MM.1S (cell line): ENCODE measurements around the gene KDELR3.

ENCODE experiments used
- DNase-seq: peaks from one replicate; pipeline ENCODE4 v3.0.0-alpha.2; 2015
- H2AFZ ChIP-seq: fragments of 300-600 bp; sonication (generic); 2 replicates; pipeline ENCODE4 v1.6.0; 2016; ENCODE audit warnings: antibody characterized with exemption, low read length
- H3F3A ChIP-seq: fragments of 300-600 bp; sonication (generic); 2 replicates; pipeline ENCODE4 v1.6.1; 2016; ENCODE audit warnings: mild to moderate bottlenecking, antibody characterized with exemption, low read length, moderate library complexity, mixed read lengths; ENCODE audit not compliant: insufficient read depth
- H3K27ac ChIP-seq: fragments of 300-600 bp; sonication (generic); 2 replicates; pipeline ENCODE4 v1.5.1; 2016; ENCODE audit warnings: mild to moderate bottlenecking, low read length
- H3K27me3 ChIP-seq: fragments of 300-600 bp; sonication (generic); replicated peaks from 2 replicates; pipeline ENCODE4 v1.6.0; 2016; ENCODE audit warnings: low read length; ENCODE audit not compliant: insufficient read depth
- H3K36me3 ChIP-seq: fragments of 300-600 bp; sonication (generic); replicated peaks from 2 replicates; pipeline ENCODE4 v1.6.1; 2016; ENCODE audit warnings: mild to moderate bottlenecking, low read length, mixed read lengths; ENCODE audit not compliant: insufficient read depth
- H3K4me1 ChIP-seq: fragments of 300-600 bp; sonication (generic); 2 replicates; pipeline ENCODE4 v1.6.1; 2016; ENCODE audit warnings: low read length, mixed read lengths
- H3K4me2 ChIP-seq: fragments of 300-600 bp; sonication (generic); 2 replicates; pipeline ENCODE4 v1.6.0; 2016; ENCODE audit warnings: low read depth, low read length
- H3K4me3 ChIP-seq: fragments of 300-600 bp; sonication (generic); 2 replicates; pipeline ENCODE4 v1.5.1; 2016; ENCODE audit warnings: low read length, mixed read lengths
- H3K79me2 ChIP-seq: fragments of 300-600 bp; sonication (generic); 2 replicates; pipeline ENCODE4 v1.6.1; 2016; ENCODE audit warnings: mixed run types, low read length, mixed read lengths
- H3K9ac ChIP-seq: fragments of 300-600 bp; sonication (generic); 2 replicates; pipeline ENCODE4 v1.6.1; 2016; ENCODE audit warnings: low read length, mixed read lengths
- H3K9me2 ChIP-seq: fragments of 300-600 bp; sonication (generic); replicated peaks from 2 replicates; pipeline ENCODE4 v1.6.1; 2016; ENCODE audit warnings: mild to moderate bottlenecking, low read length, mixed read lengths; ENCODE audit not compliant: insufficient read depth
- H3K9me3 ChIP-seq: fragments of 300-600 bp; sonication (generic); replicated peaks from 2 replicates; pipeline ENCODE4 v1.6.1; 2016; ENCODE audit warnings: mild to moderate bottlenecking, low read length, mixed read lengths; ENCODE audit not compliant: insufficient read depth
- H4K20me1 ChIP-seq: fragments of 300-600 bp; sonication (generic); 2 replicates; pipeline ENCODE4 v1.6.1; 2016; ENCODE audit warnings: mild to moderate bottlenecking, low read length, moderate library complexity, mixed read lengths; ENCODE audit not compliant: insufficient read depth
- EZH2 ChIP-seq: fragments of 300-600 bp; sonication (generic); optimal IDR thresholded peaks from 2 replicates; pipeline ENCODE3; 2017; ENCODE audit warnings: low read depth, mild to moderate bottlenecking, antibody characterized with exemption, low read length, mixed read lengths
- EZH2phosphoT487 ChIP-seq: fragments of 300-600 bp; sonication (generic); IDR thresholded peaks from 2 replicates; pipeline ENCODE4 v1.6.1; 2018; ENCODE audit warnings: antibody characterized with exemption, low read length
- TF ChIP-seq, protein P1 (sequence below): fragments of 300-600 bp; sonication (generic); IDR thresholded peaks from 2 replicates; pipeline ENCODE4 v1.5.1; 2016; ENCODE audit warnings: antibody characterized with exemption, low read length, mixed read lengths

Gene KDELR3

DNA sequence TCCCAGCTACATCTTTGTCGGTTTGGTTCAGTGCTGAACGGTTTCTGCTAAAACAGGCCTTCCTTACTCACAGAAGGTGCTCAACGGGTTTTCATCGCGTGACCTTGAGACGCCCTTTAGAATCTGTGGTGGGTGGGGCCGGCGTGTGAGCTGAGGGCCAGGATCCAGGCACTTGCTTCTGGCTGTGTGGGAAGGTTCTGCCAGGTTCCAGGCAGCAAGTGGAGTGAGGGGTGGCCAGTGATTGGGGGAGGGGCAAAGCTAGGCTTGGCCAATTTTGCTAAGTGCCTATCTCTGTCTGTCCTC is 48.1 kb upstream of the KDELR3 start:
- Histone ChIP-seq H3K9ac (no peak overlapping the region), H3K4me3 (no peak overlapping the region), H3K36me3 (no peaks in the 10 kb centered on the region), H2AFZ (no peak overlapping the region), H3K27ac (no peak overlapping the region), H3F3A (no peaks in the 10 kb centered on the region), H3K9me2 (no peaks in the 10 kb centered on the region), H3K9me3 (no peaks in the 10 kb centered on the region), H3K27me3 (no peaks in the 10 kb centered on the region), H4K20me1 (no peaks in the 10 kb centered on the region), H3K4me2 (no peak overlapping the region), H3K4me1 (no peaks in the 10 kb centered on the region), H3K79me2 (no peaks in the 10 kb centered on the region)
- TF ChIP-seq EZH2phosphoT487: no peak
- TF ChIP-seq, protein P1, sequence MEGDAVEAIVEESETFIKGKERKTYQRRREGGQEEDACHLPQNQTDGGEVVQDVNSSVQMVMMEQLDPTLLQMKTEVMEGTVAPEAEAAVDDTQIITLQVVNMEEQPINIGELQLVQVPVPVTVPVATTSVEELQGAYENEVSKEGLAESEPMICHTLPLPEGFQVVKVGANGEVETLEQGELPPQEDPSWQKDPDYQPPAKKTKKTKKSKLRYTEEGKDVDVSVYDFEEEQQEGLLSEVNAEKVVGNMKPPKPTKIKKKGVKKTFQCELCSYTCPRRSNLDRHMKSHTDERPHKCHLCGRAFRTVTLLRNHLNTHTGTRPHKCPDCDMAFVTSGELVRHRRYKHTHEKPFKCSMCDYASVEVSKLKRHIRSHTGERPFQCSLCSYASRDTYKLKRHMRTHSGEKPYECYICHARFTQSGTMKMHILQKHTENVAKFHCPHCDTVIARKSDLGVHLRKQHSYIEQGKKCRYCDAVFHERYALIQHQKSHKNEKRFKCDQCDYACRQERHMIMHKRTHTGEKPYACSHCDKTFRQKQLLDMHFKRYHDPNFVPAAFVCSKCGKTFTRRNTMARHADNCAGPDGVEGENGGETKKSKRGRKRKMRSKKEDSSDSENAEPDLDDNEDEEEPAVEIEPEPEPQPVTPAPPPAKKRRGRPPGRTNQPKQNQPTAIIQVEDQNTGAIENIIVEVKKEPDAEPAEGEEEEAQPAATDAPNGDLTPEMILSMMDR: no peak
- no peak for DNase-seq

DNA sequence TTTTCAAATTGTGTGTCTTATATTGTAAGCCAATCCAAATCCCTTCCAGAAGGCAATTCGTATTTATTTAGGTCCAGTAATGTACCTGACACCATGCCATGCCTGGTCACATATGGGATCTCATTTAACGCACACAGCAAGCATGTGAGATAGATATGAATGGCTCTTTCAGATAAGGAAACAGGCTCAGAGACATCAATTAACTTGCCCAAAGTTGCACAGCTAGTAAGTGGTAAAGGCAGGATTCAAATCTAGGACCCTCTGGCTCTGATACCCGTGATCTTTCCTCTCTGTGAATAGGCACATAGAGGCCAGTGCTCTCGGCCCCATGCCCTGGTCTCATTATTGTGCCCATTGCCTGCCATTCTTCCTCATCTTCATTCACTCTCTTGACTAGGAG is 47.2 kb upstream of the KDELR3 start:
- TF ChIP-seq, protein P1: no peak
- no peak for TF ChIP-seq EZH2phosphoT487
- TF ChIP-seq EZH2: no peak
- H3K4me3 ChIP-seq: no peak overlapping the region
- no peak overlapping the region for H3K27ac ChIP-seq
- no peak overlapping the region for H3K4me2 ChIP-seq
- H3F3A ChIP-seq: no peaks in the 10 kb centered on the region
- H3K4me1 ChIP-seq: no peaks in the 10 kb centered on the region
- no peaks in the 10 kb centered on the region for H3K9me2 ChIP-seq
- no peak overlapping the region for H3K9ac ChIP-seq
- no peaks in the 10 kb centered on the region for H3K9me3 ChIP-seq
- no peak overlapping the region for H2AFZ ChIP-seq
- H3K36me3 ChIP-seq: no peaks in the 10 kb centered on the region
- H3K27me3 ChIP-seq: no peaks in the 10 kb centered on the region
- DNase-seq: no peak
- H3K79me2 ChIP-seq: no peaks in the 10 kb centered on the region
- no peaks in the 10 kb centered on the region for H4K20me1 ChIP-seq

DNA sequence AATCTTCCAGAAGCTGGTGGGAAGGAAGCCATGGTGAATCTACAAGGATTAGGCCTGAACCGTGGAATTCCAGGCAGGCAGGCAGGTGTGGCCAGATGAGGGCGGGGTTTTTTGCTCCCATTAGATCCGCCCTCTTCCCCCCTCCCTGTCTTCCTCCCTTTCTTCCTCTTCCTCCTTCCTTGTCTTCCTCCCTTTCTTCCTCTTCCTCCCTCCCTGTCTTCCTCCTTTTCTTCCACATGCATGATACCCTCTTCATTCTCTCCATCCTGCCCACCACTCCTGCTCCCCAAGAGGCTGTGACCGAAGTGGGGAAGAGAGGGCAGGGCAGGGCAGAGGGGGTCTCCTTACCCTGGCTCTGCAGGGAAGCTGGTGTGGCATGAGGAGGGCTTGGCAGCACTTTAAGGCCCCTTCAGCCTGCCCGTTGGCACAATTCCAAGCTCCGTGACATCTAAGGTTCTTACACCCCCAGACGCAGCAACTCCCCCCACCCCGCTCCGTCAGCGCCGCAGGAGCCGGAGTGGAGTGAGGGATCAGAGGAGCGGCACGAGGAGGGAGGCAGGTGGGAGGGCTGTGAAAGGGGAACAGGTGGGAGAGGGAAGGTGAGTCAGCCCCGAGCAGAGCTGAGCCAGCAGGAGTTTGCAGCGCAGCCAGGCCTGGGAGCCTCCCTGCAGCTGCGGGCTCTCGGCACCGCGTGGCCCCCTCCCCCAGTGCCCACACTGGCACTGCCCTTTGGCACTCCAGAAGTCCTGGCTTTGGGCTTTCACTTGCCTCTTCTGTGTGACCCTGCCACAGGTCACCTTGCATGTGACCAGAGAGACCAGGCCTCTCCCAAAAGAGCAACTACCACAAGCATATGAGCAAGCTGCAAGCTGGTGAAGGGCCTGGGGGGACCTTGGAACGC is 45.0 kb upstream of the KDELR3 start:
- H3K27ac ChIP-seq: no peak overlapping the region
- H3K4me1 ChIP-seq: no peaks in the 10 kb centered on the region
- H3K4me2 ChIP-seq: no peak overlapping the region
- no peak overlapping the region for H3K9ac ChIP-seq
- TF ChIP-seq EZH2phosphoT487 (no peak), EZH2 (no peak)
- TF ChIP-seq, protein P1: no peak
- no peaks in the 10 kb centered on the region for H3K27me3 ChIP-seq
- H4K20me1 ChIP-seq: no peaks in the 10 kb centered on the region
- no peaks in the 10 kb centered on the region for H3K36me3 ChIP-seq
- no peak for DNase-seq
- no peaks in the 10 kb centered on the region for H3K79me2 ChIP-seq
- H3K9me2 ChIP-seq: no peaks in the 10 kb centered on the region
- no peak overlapping the region for H2AFZ ChIP-seq
- H3F3A ChIP-seq: no peaks in the 10 kb centered on the region
- H3K9me3 ChIP-seq: no peaks in the 10 kb centered on the region
- no peak overlapping the region for H3K4me3 ChIP-seq
